AML-193 (cell line): ENCODE data around the gene SLC24A3.
A peak's percentile ranks its signal among the peaks of the same experiment; 100 is the strongest.

Source experiments
- DNase-seq, 2 experiments: peaks; one replicate each; lab custom pipeline; 2025; lab: John Stamatoyannopoulos, UW

The SLC24A3 gene

DNA sequence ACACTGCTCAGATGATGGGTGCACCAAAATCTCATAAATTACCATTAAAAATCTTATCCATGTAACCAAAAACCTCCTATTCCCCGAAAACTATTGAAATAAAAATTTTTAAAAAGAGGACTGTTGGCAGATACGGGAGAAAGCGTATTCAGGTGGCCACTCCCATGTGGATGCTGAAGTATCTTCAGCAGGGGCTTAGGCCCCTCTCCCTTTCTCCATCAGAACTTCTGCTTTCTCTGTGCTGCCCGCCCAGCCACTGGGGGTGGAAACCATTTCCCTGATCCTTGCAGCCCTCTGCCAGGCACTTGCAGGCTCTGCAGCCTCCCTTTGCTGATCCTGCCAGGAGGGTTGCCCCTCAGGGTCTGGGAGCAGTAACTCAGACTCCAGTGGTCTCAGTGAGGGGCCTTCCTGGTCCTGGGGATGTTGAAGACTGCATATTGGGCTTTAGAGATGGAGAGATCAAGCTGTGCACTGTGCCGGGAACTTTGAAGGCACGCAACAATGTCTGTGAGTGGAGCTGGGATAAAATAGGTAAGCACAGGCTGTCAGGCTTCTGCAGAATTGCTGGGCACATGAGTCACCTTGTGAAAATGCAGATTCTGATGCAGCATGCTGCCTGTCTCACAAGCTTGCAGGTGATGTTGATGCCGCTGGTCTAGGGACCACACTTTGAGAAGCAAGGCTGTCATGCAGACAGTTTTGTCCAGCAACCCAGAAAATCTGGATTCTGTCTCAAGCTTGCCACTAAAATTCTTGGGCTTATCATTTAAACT is 59.6 kb downstream of the SLC24A3 start:
- DNase-seq: no peak

DNA sequence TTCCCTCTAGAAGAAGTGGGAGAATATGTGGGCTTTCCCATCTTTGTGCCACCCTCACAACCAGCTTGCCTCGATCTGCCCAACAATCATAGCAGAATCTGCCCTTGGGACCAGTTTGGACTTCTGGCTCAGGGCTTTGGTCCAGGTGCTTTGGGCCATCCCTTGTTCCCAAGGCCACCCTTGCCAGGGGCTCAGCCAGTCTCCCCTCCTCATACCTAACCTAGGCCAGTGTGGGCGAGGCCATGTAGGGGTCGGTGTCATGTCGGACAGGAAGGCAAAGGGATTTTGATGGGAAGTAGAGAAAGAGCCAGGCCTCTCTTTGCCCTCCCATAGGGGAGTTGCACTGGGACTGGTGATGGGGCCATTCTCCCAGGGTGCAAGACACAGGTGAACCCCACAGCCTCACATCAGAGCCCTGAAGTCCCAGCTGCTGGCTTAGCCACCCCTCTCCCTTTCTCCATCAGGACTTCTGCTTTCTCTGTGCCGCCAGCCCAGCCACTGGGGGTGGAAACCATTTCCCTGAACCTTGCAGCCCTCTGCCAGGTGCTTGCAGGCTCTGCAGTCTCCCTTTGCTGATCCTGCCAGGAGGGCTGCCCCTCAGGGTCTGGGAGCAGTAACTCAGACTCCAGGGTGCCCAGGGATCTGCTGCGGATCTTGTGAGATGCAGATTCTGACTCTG is 60.7 kb downstream of the SLC24A3 start:
- DNase-seq: no peak

DNA sequence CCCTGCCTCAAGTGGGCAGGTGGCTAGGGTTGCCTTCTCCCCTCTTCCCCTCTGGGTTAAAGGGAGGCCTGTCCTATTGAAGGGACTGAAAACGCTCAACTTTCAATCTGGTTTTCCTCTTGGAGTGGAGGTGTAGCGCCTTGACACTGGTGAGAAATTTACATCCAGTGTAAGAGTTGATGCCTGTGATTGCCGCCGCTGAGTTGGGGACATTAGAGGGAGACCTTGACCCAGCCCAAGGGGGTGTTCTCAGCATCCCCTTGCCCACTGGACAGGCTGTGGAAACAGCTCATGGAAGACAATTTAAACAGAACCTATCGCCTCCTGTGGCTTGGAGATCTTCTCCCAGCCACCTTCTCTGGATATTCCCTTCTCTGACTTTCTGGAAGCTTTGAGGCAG is 61.6 kb downstream of the SLC24A3 start:
- DNase-seq: no peak

DNA sequence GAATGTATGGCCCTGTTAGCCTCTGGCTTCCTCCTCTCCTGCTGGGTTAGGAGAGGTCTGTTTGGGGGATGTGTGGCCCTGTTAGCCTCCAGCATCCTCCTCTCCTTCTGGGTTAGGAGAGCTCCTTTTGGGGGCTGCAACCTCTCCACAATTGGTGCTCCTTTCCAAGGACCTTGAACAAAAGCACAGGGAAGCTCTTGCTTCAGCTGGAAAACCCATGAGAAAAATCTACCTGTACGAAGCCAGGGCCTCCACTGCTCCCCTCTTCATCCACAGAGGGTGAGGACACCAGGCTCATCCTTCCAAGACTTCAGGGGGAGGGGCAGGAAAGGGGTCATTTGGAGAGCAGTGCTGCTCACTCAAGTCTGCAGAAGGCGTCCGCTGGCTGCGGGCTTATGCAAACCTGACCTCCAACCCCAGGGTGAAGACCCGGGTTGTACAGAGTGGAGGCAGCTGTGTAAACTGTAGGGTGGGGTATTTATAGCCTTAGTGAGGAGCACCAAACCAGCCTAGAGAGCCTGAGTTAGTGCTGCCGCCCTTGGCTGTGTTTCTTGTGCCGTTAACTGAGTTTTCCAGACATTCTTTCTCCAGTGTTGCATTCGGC is 62.1 kb downstream of the SLC24A3 start:
- DNase-seq: no peak

DNA sequence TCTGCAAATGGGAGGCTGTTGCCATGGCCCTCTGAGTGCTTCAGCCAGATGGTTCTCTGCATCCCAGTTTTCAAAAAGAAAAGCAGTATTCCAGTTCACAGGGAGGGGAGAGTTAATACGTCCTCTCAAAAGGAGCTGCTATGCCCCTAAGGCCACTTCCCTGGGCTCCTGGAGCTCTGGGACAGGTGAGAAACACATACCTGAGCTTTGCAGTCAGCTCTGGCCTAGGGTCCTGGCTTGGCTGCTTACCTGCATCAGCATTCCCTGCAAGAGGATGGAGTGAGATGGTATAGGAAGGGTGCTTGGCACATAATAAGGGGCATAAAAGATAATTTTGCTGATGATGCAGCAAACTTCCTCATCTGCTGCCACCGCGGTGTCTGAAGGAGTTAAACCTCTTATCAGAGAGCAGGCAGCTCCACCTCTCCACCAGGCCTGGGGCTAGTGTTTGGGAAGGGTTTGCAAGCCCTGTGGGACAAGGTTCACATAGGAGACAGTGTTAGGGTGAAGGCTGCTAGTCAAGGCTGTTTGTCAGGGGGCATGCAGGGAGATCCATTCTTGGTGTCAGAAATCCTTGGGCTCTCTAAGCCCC is 62.7 kb downstream of the SLC24A3 start:
- no peak for DNase-seq

DNA sequence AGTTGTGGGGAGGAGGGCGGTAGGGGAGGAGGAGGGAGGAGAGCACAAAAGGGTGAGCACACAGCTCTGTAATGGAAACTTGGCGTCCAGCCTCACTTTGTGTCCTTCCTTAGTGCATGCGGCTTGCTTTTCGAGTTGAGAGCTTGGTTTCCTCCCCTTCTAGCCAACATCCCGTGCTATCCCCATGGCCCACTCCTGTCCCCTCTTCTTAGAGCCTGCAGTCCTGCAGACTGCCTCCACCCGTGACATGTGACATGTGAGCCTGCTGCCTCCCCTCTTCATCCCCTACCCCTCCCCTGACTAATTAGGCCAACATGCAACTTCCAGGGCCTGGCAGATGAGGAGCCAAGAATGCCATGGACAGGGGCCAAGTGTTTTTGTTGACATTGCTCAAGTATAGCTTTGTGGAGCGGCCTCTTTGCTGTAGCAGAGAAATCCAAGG is 63.2 kb downstream of the SLC24A3 start:
- no peak for DNase-seq

DNA sequence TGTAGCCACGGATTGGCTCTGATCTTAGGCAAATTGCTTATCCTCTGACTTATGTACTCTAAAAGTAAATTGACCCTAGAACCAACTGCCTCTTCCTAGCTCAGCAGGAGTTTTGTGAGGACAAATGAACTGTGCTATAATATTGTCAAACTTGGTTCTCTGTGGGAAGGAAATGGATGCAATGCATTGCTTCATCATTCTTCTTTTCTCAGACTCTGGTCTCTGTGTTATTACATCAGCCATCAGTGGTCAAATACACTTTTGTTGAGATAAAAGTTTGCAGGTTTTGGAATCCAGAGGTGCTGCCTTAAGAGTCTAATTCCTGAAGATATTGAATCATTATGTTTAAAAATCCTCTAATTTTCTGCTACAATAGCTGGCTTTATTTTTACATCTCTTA is 64.9 kb downstream of the SLC24A3 start:
- peak; percentile 26 for DNase-seq

DNA sequence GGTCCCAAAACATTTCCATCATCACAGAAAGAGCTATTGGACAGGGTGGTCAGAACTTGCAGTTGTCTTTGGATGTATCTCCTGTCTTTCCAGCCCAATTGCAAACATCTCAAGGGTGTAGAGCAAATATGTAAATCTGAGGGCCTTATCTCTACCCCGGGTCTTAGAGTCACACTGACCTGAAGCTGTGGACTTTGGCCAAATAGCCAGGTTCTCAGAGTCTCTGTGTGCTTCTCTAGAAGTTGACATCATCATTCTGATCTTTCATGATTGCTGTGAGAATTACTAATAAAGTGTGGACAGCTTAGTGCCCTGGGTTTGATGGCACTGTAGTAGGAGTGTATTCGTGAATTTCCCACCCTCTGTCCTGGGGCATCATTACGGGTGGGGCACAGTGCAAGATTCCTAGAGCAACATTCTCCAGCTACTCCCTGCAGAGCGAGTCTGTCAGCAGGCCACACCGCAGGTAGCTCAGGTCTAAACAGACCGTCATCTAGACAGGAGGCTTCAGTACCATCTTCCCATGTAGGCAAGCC is 71.1 kb downstream of the SLC24A3 start:
- no peak for DNase-seq

DNA sequence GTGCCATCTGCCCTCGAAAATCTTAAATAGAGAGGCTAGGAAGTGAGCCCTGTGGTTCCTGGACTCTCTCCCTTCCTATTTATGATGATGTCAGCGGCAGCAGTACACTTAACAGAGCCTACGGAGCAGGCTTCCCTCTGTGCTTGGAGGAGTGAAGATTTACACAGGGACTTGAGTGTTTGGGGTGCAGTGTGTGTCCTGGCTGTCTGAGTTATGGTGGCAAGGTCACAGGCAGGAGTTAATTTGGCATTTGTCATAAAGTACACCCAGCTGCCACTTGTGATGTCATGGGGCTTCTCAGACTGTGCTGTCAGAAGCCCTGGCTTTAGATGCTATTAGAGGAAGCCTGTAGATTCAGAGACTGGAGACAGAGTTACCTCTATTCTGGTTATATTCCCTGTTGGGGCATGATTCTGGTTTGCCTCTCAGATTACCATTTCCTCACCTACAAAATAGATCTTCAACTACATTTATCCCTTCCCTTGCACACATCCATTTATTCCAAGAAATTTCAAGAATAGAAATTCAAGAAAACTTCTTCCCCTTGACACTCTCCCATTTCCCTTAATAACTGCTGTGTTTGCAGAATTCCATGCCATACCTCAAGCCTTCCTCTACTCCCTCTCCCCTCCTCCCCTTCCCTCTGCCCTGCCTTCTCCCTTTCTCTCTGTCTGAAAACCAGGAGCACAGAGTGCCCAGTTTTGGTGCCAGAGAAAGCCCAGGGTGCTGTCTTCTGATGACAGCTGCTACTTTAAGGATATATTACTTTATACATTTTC is 72.1 kb downstream of the SLC24A3 start:
- no peak for DNase-seq

DNA sequence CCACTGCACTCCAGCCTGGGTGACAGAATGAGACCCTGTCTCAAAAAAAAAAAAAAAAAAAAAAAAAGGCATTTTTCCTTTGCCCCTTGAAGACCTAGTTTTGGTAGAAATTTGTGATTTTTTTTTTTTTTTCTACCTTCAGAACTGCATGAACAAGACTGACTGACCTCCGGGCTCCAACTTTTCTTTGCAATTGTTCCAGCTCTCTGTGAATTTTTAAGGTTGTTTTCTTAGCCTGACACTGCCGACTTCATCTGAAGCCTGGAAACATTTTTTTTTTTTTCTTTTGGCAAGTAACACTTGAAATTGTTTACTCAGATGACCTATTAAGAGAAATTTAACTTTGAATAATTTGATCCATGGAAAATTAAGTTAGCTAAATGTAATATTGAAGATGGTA is 73.0 kb downstream of the SLC24A3 start:
- DNase-seq: no peak

DNA sequence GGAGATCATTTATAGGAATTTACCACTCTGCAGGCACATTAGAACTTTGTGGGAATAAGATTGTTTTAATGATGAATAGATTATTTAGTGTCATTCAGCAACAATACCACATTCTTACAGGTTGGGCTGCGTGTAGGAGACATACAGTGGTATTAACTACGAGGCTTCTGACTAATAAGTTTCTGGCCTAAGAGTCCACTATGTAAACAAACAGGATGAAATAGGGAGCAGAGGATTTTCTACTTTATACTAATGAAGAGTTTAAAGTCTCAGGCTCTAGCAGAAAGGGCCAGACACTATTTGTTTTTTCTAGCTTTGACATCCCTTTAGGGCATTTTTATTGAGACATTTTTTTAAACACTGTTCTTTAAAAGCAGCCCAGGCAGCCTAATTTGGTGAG is 75.6 kb downstream of the SLC24A3 start:
- DNase-seq: no peak

DNA sequence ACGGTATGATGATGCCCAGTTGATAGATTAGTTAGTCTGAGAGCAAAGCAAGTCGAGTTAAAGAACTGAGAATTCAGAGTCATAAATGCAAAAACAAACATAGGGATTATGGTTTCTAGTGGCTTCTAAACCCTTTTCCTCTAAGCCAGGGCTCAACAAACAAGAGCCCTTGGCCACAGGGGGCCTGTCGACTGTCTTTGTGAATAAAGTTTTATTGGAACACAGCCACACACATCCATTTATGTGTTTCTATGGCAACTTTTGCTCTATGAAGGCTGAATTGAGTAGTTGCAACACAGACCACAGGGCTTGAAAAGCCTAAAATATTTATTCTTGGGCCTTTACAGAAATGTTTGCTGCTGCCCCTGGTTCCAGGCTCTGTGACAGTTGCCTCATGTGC is 76.2 kb downstream of the SLC24A3 start:
- DNase-seq: no peak

DNA sequence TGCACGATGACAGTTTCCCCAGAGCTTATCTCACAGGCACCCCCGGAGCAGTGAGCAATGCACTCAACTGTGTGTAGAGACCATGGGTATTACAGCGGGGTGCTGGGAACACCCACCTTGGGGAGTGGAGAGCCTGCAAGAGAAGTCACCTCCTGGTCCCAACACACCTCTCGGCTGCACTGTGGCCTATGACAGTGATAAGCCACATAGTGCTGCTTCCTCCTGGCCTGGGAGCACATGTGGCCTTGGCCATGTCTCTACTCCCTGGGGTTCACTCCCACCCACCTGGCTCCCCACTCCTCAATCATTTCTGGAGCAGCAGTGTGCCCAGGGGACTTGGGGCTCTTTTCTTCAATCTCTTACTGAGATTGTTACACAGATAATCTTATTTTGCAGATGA is 77.0 kb downstream of the SLC24A3 start:
- no peak for DNase-seq

DNA sequence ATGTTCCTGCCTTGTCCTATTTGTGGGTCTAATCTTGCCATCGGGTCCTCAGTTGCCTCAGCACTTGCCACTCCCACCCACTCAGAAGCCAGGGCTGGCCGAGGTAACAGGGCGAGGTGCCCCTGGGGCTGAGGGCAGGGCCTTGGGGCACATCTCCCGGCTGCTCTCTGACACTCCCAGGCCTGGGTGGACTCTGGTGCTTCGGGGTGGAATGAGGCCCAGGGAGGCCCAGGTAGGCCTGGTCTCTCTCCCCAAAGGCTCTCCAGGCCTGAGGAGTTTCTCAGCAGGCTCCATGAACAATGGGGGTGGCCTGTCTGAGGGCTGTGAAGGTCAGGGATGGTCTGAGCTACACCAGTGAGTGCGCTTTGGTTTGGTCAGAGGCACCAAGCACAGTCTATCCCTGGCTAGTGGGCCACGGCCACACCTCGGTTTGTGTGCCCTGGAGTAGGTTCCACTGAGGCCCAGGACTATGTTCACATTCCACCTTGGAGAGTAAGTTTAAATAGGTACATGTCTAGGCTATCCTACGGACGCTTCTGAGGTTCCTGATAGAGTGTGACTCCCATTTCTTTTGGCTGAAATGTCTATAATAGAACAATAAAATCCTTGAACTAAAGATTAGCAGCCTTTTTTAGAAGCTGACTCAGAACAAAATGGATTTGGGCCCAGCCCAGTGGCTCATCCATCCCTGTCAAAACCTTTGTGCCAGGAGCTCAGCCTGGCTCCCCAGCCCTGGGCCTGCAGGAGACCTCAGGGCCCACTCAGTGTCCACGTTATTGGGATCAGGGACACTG is 78.8 kb downstream of the SLC24A3 start:
- no peak for DNase-seq

DNA sequence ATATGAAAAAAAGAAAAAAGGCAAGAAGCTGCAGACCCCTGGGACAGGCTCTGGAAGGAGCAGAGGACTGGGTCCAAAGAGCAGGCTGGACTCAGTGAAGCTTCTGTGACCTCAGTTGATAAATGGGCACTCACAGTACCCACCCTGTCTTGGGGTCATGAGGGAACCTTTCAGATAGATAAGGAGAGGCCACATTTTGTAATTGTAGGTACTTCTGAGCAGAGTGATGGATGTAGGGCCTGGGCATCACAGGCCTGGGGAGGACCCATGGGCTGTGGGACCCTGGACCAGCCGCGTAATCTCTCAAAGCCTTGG is 79.3 kb downstream of the SLC24A3 start:
- no peak for DNase-seq

DNA sequence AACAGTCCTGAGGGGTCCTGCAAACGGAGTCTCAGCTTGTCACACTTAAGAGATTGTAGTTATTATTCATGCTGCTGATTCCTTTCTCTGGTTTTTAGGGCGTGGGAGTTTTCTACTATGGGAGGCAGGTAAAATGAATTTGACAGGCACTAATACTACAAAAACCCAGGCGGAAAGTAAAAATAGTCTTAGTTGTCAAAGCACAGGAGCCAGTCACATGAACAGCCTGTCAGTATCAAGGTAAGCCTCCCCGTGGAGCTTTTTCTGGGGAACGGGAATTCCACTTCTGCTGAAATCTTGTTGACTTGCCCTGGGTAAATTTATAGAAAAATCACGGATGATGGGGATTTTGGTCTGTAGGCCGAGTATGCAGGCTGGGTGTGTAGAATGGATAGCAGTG is 79.8 kb downstream of the SLC24A3 start:
- no peak for DNase-seq

DNA sequence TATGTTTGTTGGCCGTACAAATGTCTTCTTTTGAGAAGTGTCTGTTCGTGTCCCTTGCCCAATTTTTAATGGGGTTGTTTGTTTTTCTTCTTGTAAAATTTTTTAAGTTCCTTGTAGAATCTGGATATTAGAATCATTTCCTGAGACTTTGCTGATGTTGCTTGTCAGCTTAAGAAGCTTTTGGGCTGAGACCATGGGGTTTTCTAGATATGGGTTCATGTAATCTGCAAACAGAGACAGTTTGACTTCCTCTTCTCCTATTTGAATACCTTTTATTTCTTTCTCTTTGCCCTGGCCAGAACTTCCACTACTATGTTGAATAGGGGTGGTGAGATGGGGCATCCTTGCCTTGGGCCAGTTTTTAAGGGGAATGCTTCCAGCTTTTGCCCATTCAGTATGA is 82.6 kb downstream of the SLC24A3 start:
- no peak for DNase-seq

DNA sequence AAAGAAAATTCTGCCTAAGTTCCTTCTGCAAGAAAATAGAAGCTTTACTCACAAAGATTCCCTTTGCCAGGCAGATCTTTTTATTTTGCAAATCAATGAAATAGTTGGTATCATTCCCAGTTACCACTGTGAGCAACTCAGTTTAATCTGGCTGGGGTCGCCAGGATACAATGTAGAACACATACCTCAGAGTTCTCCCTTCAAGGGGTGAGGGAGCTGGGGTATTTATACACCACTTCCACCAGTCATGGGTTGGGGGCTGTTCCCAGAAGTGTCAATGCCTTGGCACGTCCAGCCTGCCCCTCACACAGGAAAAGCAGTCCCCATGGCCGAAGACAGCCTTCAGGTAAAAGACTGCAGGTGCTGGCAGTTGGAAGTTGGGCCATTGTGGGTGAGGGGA is 86.2 kb downstream of the SLC24A3 start:
- DNase-seq: no peak

DNA sequence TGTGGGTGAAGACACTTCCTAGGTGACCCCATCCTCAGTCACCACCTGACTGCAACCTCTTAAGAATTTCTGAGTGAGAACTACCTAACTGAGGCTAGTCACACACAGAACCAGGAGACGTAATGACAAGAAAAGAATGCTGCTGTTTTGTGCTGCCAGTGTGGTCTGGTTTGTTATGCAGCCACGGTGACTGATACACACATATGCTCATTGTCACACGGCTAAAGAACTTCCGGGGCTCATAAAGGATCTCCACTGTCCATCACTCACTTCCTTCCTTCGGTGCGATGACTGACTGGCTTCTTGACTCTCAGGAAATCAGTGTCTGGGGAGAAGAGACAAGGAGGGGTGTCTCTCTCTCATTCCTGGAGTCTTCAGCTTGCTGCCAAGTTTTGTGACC is 88.0 kb downstream of the SLC24A3 start:
- DNase-seq: no peak

DNA sequence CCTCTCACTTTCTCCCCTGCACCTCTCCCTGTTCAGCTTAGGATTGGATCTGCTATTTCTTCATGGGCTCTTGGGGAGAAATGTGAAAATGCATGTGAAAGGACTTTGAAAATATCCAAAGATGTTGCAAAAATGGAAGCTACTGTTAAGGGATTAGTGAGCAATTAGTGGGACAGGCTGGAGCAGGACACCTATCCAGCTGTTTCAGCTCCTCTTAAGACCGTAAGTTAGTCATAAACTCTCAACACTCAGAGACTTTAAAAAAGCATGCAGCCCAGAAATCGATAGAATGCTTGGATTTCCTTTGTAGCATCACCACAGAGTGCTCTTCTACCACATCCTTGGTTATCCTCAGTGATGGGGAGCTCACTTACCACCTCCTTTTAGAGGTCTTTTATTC is 88.7 kb downstream of the SLC24A3 start:
- DNase-seq: no peak

DNA sequence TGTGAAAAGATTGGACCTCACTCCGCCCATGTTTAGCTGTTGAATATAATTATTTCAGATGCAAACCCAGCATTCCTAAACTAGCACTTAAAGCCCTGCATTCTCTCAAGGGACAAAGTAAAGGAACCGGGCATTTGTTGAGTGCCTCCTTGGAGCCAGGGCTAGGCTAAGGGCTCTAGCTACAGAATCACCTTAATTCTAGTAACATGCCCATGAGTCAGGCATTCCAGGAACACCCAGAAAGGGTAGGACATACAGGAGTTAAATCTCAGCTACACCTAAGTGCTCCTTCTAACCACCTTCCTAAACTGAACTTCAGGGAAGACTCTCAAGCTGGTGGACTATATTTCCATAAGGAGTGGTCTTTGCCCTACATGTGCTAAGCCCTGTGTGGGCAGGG is 89.4 kb downstream of the SLC24A3 start:
- no peak for DNase-seq
